PFSK-1 (cell line): ENCODE data around the gene AHI1.

Source experiments
- FOXP2 ChIP-seq: optimal IDR thresholded peaks from 2 replicates; pipeline ENCODE3; 2011; ENCODE audit warnings: borderline replicate concordance, control low read depth, inconsistent platforms; ENCODE audit not compliant: insufficient read depth; ENCODE audit errors: extremely low read length, extremely low read depth
- POLR2AphosphoS5 ChIP-seq: IDR thresholded peaks from 2 replicates; pipeline ENCODE4 v1.6.1; 2012; ENCODE audit warnings: low read depth, mild to moderate bottlenecking, control low read depth, low read length, moderate library complexity
- REST ChIP-seq, 2 experiments: IDR thresholded peaks; 2 replicates each; pipeline versions ENCODE4 v1.6.1 to v1.8.0; 2011 to 2012; ENCODE audit warnings: low read depth in 2 of 2, low read length in 2 of 2, control low read depth in 1 of 2, inconsistent platforms in 1 of 2, mild to moderate bottlenecking in 1 of 2, moderate library complexity in 1 of 2; ENCODE audit not compliant: insufficient read depth in 1 of 2
- SIN3A ChIP-seq: IDR thresholded peaks from 2 replicates; pipeline ENCODE4 v1.6.1; 2012; ENCODE audit warnings: mild to moderate bottlenecking, low read length, moderate library complexity, borderline replicate concordance; ENCODE audit not compliant: insufficient read depth
- TAF1 ChIP-seq: IDR thresholded peaks from 2 replicates; pipeline ENCODE4 v1.6.1; 2012; ENCODE audit warnings: low read length, control low read depth, borderline replicate concordance; ENCODE audit not compliant: insufficient read depth

Gene AHI1

DNA sequence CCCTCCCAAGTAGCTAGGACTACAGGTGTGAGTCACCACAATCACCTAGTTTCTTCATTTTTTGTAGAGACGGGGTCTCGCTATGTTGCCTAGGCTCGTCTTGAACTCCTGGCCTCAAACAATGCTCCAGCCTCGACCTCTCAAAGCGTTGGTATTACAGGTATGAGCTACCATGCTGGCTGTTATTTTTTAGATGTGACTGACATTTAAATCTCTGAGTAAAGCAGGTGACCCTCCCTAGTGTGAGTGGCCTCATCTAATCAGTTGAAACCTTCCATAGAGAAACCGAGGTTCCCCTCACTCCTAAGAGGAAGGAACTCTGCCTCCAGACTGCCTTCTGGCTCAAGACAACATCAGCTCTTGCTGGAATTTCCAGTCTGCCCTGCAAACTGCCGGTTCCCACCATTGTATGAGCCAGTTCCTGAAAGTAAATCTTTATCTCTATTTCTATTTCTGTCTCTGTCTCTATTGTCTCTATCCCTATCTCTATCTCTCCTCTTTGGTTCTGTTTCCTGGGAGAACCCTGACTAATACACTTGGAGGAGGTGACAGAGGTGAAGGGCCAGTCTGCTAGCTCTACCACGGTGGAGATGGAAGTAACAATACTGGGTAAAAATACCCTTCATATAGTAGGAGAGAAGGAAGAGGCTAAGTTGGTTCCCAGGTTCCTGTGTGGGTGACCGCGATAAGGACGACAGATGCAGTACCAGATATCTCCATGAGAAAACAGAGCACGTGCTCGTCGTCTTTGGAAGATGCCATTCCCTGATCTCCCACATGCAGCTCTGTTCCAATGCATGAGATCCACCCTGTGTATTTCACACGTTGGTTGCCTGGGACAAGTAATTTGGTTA, 235.4 kb downstream of the AHI1 start:
- no peak for TF ChIP-seq REST (IDR thresholded peaks at IDR 0.05; ENCODE audit: insufficient read depth in 1 of 2, low read depth in 2 of 2, low read length in 2 of 2)
- TF ChIP-seq TAF1: no peak
- TF ChIP-seq FOXP2: no peak
- no peak for TF ChIP-seq POLR2AphosphoS5
- no peak for TF ChIP-seq SIN3A

DNA sequence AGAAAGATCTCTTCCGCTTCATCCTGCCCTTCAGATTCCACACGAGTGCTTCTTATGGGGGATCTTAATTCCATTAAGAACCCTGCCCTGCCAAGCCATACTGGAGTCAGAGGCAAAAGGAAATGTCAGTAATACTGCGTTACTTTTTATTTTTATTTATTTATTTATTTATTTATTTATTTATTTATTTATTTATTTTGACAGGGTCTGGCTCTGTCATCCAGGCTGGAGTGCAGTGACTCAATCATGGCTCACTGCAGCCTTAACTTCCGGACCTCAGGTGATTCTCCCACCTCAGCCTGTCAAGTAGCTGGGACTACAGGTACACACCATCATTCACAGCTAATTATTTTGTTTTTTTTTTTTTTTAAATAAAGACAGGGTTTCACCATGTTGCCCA, 236.9 kb downstream of the AHI1 start:
- TF ChIP-seq SIN3A: no peak
- TF ChIP-seq POLR2AphosphoS5: no peak
- TF ChIP-seq REST (IDR thresholded peaks at IDR 0.05; ENCODE audit: insufficient read depth in 1 of 2, low read depth in 2 of 2, low read length in 2 of 2): no peak
- TF ChIP-seq TAF1: no peak
- TF ChIP-seq FOXP2: no peak

- no peak for TF ChIP-seq POLR2AphosphoS5
Observed at GRCh38 chr6:135258970-135259369, 238.6 kb downstream of the AHI1 start.

DNA sequence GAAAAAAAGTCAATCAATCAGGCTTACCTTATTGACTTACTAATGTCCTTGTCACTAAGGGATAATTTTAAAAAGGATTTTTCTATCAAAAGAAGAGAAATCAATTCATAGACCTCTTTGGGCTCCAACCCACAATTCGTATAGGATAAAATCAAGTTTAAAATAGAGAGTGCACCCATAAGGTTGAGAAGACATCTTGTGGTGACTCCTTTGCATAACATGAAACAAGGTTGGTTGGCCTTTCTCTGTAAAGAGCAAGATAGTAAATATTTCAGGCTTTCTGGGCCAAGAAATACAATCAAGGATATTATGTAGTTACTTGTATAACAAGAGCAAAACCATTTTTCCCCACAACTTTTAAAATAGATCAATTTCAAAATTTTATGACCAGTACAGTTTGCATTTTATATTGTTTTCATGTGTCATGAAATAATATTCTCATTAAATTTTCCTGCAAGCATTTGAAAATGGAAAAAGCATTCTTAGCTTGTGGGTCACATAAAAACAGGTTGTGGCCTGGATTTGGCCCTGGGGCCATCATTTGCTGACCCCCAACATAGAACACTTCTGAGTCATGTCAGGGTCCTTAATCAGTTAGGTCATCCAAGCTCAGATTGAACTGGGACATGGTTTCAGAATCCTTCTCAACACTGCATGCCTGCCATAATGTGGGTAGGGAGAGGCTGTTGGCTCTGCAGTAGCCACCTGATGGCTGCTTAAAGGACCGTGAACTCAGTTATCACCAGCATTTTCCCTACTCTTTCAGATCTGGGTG, 239.7 kb downstream of the AHI1 start:
- TF ChIP-seq TAF1 (no peak), SIN3A (no peak), REST (IDR thresholded peaks at IDR 0.05; ENCODE audit: insufficient read depth in 1 of 2, low read depth in 2 of 2, low read length in 2 of 2) (no peak), POLR2AphosphoS5 (no peak)

- TF ChIP-seq SIN3A (no peak), TAF1 (no peak), POLR2AphosphoS5 (no peak), REST (IDR thresholded peaks at IDR 0.05; ENCODE audit: insufficient read depth in 1 of 2, low read depth in 2 of 2, low read length in 2 of 2) (no peak), FOXP2 (no peak)
Observed at GRCh38 chr6:135256866-135257265, 240.7 kb downstream of the AHI1 start.
